ENCODE results near the gene IFNLR1.

IFNLR1 gene

DNA sequence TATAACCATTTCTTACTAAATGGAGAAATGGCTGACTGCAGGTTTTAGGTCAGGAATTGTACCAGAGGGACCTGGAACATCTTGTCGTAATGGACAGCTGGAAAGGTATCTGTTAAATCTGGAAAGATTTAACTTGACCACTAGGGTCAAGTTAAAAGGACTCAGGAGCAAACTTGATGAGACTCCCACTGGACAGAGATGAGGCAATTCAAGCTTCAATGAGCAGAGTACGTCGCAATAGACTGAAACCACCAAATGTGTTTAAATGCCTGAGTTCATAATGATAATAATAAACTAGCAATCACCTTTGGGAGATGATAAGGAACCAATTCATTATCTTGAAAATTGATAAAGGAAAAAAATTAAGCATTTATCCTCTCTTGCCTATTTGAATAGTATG, 8.7 kb downstream of the IFNLR1 start:
- in situ Hi-C loops (cut with MboI; ENCODE audit: low sequenced_read_pairs), result no loop called here

DNA sequence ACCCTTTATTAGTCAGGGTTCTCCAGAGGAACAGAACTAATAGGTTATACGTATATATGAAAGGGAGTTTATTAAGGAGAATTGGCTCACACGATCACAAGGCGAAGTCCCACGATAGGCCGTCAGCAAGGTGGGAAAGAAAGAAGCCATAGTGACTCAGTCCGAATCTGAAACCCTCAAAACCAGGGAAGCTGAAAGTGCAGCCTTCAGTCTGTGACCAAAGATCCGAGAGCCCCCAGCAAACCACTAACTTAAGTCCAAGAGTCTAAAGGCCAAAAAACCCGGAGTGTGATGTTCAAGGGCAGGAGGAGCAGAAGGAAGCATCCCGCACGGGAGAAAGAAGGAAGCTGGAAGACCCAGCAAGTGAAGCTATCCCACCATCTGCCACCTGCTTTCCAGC, 9.9 kb downstream of the IFNLR1 start:
- in situ Hi-C loops (cut with MboI; ENCODE audit: low sequenced_read_pairs), result no loop called here

GRCh38 chr1:24175033-24175755, 11.9 kb downstream of the IFNLR1 start:
- in situ Hi-C loops (cut with MboI; ENCODE audit: low sequenced_read_pairs), result no loop called here

DNA sequence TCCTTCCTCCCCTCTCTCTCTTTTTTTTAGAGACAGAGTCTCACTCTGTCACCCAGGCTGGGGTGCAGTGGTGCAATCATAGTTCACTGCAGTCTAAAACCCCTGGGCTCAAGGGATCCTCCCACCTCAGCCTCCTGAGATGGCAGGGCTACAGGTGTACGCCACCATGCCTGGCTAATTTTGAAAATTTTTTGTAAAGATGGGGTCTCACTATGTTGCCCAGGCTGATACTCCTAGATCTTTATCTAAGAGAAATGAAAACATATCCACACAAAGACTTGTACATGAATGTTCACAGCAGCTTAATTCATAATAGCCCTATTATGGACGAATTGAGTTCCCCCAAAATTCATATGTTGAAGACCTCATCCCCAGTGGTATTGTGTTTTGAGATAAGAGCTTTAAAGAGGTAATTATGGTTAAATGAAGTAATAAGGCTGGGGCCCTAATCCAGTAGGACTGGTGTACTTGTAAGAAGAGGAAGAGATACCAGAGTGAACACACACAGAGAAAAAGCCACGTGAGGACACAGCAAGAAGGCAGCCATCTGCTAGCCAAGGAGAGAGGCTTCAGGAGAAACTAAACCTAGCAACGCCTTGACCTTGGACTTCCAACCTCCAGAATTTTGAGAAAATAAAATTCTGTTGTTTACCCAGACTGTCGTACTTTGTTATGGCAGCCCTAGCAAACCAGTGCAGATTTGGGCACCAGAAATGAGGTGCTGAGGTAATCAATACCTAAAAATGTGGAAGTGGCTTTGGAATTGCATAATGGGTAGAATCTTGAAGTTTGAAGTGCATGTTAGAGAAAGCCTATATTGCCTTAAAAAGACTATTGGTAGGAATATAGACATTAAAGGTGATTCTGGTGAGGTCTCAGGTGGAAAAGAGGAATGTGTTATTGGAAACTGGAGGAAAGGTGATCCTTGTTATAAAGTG, 13.2 kb downstream of the IFNLR1 start:
- in situ Hi-C loops (cut with MboI; ENCODE audit: low sequenced_read_pairs), result no loop called here

- in situ Hi-C loops (cut with MboI; ENCODE audit: low sequenced_read_pairs), result no loop called here
Observed at GRCh38 chr1:24172598-24172997, 14.5 kb downstream of the IFNLR1 start.

- in situ Hi-C loops (cut with MboI; ENCODE audit: low sequenced_read_pairs), result no loop called here
Observed at GRCh38 chr1:24169286-24169685, 17.8 kb downstream of the IFNLR1 start.

DNA sequence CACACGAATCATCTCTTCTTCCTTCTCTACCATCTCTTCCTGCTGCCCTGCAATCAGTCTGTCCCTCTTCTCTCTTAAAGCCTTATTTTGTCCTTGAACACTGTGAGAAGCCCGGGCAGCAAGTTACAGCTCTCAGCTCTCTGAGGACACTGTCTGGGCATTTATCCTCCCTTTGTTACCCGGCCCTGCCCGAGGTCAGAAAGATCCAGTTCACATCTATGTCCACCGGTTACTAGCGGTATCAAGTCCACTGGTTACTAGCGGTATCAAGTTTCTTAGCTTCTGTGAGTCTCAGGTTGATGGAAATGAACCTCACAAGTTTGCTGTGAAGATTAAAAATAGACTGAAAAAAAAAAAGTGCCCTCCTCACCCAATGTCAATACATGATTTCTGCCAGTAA, 18.8 kb downstream of the IFNLR1 start:
- in situ Hi-C loops (cut with MboI; ENCODE audit: low sequenced_read_pairs), result no loop called here

DNA sequence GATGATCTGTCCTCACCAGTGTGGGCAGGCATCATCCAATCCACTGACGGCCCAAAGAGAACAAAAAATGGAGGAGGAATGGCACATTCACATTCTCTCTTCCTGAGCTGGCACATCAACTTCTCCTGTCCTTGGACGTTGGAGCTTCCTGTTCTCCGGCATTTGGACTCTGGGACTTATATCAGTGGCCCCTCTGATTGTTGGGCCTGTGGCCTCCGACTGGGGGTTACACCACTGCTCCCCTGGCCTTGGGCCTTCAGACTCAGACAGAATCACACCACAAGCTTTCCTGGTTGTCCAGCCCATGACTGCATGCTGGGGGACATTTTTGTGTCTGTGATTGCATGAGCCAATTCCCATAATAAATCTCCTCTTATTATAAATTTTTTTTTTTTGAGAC, 20.1 kb downstream of the IFNLR1 start:
- in situ Hi-C loops (cut with MboI; ENCODE audit: low sequenced_read_pairs), result no loop called here

GRCh38 chr1:24165500-24165899, 21.6 kb downstream of the IFNLR1 start:
- in situ Hi-C loops (cut with MboI; ENCODE audit: low sequenced_read_pairs), result no loop called here

GRCh38 chr1:24164004-24164403, 23.1 kb downstream of the IFNLR1 start:
- in situ Hi-C loops (cut with MboI; ENCODE audit: low sequenced_read_pairs), result no loop called here

GRCh38 chr1:24162201-24162600, 24.9 kb downstream of the IFNLR1 start:
- in situ Hi-C loops (cut with MboI; ENCODE audit: low sequenced_read_pairs), result no loop called here

- in situ Hi-C loops (cut with MboI; ENCODE audit: low sequenced_read_pairs), result no loop called here
Observed at GRCh38 chr1:24161270-24161669, 25.8 kb downstream of the IFNLR1 start.

DNA sequence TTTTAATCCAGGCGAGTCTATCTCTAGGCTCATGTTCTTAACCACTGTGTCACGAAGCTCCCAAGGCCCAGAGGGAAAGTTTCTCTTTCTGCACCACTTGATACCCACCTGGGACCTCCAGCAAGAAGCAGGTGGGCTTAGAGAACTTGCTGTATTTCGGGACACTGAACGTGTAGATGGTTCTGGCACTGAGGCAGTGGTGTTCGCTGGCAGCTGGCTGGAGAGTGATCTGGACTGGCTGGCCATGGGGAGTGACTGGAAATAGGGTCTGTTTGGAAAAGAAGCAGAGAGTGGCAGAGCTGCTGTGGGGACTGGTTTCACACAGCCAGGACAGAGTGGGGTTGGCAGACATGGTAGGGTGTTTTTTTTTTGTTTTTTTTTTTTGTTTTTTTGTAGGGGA, 27.7 kb downstream of the IFNLR1 start:
- in situ Hi-C loops (cut with MboI; ENCODE audit: low sequenced_read_pairs), result no loop called here

GRCh38 chr1:24157918-24158481, 29.1 kb downstream of the IFNLR1 start:
- in situ Hi-C loops (cut with MboI; ENCODE audit: low sequenced_read_pairs), result no loop called here

DNA sequence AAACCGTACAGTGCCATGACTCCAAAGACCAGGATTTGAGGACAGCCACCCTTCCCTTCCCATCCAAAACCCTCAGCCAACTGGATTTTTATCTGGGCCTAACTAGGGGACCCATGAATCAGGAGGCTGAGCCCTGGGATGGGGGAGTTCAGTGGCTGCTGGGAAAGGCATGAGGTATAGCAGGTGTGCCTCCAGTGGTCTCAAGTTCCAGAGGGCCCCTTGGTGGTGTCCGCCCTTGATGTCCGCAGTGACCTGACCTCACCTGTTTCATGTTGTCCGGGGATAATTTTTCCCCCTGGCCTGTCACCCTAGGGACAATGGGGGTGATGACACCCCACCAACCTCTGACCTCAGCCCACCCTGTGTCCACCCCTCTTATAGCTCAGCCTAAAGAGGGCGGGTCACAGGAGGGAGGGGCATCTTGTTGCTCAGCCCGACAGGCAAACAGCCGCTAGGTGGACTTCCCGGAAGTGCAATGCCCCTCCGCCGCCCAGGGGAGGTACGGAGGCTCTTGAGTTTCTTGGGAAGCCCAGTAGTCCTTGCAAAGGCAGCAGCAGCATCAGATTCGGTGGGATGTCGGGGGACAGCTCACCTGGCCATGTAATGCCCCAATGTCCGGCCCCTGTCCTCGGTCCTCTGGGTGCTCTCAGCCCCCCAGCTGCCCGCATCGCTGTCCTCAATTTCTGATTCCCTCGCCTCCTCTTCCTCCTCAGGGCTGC, 30.4 kb downstream of the IFNLR1 start:
- in situ Hi-C loops (cut with MboI; ENCODE audit: low sequenced_read_pairs), result no loop called here

GRCh38 chr1:24155011-24155782, 31.9 kb downstream of the IFNLR1 start:
- in situ Hi-C loops (cut with MboI; ENCODE audit: low sequenced_read_pairs), result no loop called here

DNA sequence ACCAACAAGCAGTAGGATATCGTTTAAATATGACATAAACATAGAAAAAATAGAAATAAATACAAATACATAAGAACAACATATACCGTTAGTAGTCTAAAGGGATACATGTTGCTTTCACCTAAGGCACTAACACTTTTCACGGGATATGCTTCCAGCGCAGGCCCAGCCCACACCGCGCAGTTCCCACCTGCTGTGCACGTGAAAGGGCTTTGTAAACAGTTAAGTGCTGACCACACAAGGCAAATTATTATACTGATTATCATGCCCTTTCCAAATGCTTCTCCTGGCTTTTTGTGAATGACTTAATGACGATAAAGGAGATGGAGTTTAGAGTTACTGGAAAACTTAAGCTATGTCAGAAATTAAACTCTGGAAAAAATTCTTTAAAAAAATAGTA, 32.9 kb downstream of the IFNLR1 start:
- in situ Hi-C loops (cut with MboI; ENCODE audit: low sequenced_read_pairs), result no loop called here

GRCh38 chr1:24152631-24153494, 34.2 kb downstream of the IFNLR1 start:
- in situ Hi-C loops (cut with MboI; ENCODE audit: low sequenced_read_pairs), result no loop called here

DNA sequence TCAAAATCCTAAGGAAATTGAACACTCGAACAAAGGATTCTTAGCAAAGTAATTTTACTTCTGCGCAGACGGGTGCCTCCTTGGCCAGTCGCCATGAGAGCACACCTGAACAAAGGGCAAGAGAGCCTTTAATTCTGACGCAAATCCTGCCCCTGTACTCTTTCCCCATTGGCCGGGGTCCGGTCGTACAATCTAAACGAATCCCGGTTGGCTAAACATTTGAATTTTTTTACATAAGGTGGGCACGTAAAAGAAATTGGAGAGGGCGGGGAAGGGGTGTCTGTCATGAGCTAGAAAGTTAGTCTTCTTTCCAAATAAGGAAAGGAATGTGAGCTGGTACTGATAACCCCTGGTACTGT, 35.9 kb downstream of the IFNLR1 start:
- in situ Hi-C loops (cut with MboI; ENCODE audit: low sequenced_read_pairs), result no loop called here
